ENCODE measurements around the gene RBM19.

The RBM19 gene

DNA sequence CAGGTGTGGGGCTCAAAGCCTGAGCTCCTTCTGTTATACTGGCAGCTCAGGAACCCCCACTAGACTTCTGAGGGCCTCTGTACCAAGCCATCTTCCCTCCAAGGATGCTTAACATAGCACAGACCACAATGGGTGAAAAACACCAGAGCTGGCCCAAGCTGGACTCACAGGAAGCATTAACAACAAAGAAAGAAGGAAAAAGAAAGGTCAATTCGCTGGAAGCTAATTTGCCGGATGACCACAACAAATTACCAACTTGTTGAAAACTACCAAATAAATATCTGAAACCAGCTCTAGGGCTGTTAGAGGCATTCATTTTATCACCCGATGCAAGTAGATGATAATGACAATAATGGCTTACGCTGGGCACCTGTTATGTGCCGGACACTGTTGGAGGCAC, 48.7 kb downstream of the RBM19 start:
- no peaks in the 10 kb centered on the region for H3K9me3 ChIP-seq (ENCODE audit: control insufficient read depth, low read length)
- peaks cover 4% of the 10 kb centered on the region for H3K36me3 ChIP-seq (ENCODE audit: control insufficient read depth, insufficient read depth, low read length)
- H3K27ac ChIP-seq (ENCODE audit: insufficient read depth, low read depth, low read length, poor library complexity, severe bottlenecking), result no peak overlapping the region
- H3K4me3 ChIP-seq (ENCODE audit: insufficient read depth, low read depth, low read length), result no peak overlapping the region
- no peaks in the 10 kb centered on the region for H3K27me3 ChIP-seq (ENCODE audit: control insufficient read depth, insufficient read depth, low read length, poor library complexity, severe bottlenecking)
- H3K4me1 ChIP-seq (ENCODE audit: control insufficient read depth, insufficient read depth, low read length), result peaks cover 9% of the 10 kb centered on the region
- WGBS, 2 experiments, result 97% methylated on average over 4 to 5 of the region's 5 CpGs

GRCh38 chr12:113914806-113915205, 51.3 kb downstream of the RBM19 start:
- Histone ChIP-seq H3K36me3 (ENCODE audit: control insufficient read depth, insufficient read depth, low read length) (no peaks in the 10 kb centered on the region), H3K9me3 (ENCODE audit: control insufficient read depth, low read length) (no peaks in the 10 kb centered on the region), H3K4me1 (ENCODE audit: control insufficient read depth, insufficient read depth, low read length) (peaks cover 13% of the 10 kb centered on the region), H3K27ac (ENCODE audit: insufficient read depth, low read depth, low read length, poor library complexity, severe bottlenecking) (no peak overlapping the region), H3K27me3 (ENCODE audit: control insufficient read depth, insufficient read depth, low read length, poor library complexity, severe bottlenecking) (no peaks in the 10 kb centered on the region), H3K4me3 (ENCODE audit: insufficient read depth, low read depth, low read length) (no peak overlapping the region)
- 95 to 96% methylated on average over 13 of the region's 13 CpGs for WGBS, 2 experiments

DNA sequence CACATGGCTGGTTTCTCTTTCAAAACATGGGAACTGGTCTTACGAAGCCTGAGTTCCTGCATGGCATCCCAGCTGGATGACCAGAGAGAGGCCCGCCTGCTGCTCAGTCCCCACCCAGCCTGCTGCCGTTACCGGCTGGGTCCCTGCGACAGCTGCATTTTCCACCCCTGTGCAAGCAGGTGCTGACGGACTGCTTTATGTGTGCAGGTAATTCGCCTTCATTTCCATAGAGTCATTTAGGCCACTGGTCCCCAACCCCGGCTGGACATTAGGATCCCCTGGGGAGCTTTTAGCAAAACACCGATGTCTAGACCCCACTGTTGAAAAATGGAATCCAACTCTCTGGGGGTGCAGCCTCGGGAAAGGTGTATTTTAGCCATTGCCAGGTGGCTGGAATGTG, 51.9 kb downstream of the RBM19 start:
- 91% methylated on average over 10 of the region's 10 CpGs for WGBS, 2 experiments
- Histone ChIP-seq H3K9me3 (ENCODE audit: control insufficient read depth, low read length) (no peaks in the 10 kb centered on the region), H3K4me3 (ENCODE audit: insufficient read depth, low read depth, low read length) (no peak overlapping the region), H3K27ac (ENCODE audit: insufficient read depth, low read depth, low read length, poor library complexity, severe bottlenecking) (no peak overlapping the region), H3K36me3 (ENCODE audit: control insufficient read depth, insufficient read depth, low read length) (no peaks in the 10 kb centered on the region), H3K27me3 (ENCODE audit: control insufficient read depth, insufficient read depth, low read length, poor library complexity, severe bottlenecking) (no peaks in the 10 kb centered on the region), H3K4me1 (ENCODE audit: control insufficient read depth, insufficient read depth, low read length) (peaks cover 13% of the 10 kb centered on the region)

DNA sequence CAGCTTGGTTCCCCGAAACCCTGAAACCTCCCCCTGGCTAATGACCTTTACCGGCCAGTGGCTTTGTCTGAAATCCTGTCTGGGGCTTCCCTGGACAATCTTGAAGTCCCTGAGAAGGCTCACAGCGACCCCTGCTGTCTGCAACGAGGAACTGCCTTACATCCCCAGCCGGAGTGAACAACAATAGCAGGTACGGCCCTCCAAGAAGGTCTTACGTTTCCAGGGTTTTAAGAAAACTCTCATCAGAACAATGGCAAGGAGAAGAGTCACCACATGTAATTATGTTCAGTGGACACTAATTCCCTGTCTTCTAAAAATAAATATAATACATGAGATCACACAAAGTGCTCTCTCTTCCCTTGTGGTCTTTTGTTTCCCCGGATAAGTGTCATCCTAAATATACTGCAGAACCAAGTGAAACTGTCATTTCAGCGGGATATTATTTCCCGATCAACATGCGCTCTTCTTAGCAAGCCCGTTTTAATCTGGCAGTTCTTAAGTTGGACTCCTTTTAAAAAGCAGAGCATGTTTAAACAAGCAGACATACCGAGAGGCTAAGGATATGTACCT, 53.3 kb downstream of the RBM19 start:
- H3K27ac ChIP-seq (ENCODE audit: insufficient read depth, low read depth, low read length, poor library complexity, severe bottlenecking), result no peak overlapping the region
- WGBS, 2 experiments, result 46 to 47% methylated on average over 13 of the region's 13 CpGs
- no peaks in the 10 kb centered on the region for H3K27me3 ChIP-seq (ENCODE audit: control insufficient read depth, insufficient read depth, low read length, poor library complexity, severe bottlenecking)
- H3K36me3 ChIP-seq (ENCODE audit: control insufficient read depth, insufficient read depth, low read length), result no peaks in the 10 kb centered on the region
- peaks cover 13% of the 10 kb centered on the region for H3K4me1 ChIP-seq (ENCODE audit: control insufficient read depth, insufficient read depth, low read length)
- H3K4me3 ChIP-seq (ENCODE audit: insufficient read depth, low read depth, low read length), result no peak overlapping the region
- no peaks in the 10 kb centered on the region for H3K9me3 ChIP-seq (ENCODE audit: control insufficient read depth, low read length)

GRCh38 chr12:113911971-113912759, 54.0 kb downstream of the RBM19 start:
- no peak overlapping the region for H3K4me3 ChIP-seq (ENCODE audit: insufficient read depth, low read depth, low read length)
- peaks cover 13% of the 10 kb centered on the region for H3K4me1 ChIP-seq (ENCODE audit: control insufficient read depth, insufficient read depth, low read length)
- no peaks in the 10 kb centered on the region for H3K36me3 ChIP-seq (ENCODE audit: control insufficient read depth, insufficient read depth, low read length)
- no peaks in the 10 kb centered on the region for H3K9me3 ChIP-seq (ENCODE audit: control insufficient read depth, low read length)
- WGBS, 2 experiments, result 93 to 96% methylated on average over 14 of the region's 14 CpGs
- no peaks in the 10 kb centered on the region for H3K27me3 ChIP-seq (ENCODE audit: control insufficient read depth, insufficient read depth, low read length, poor library complexity, severe bottlenecking)
- no peak overlapping the region for H3K27ac ChIP-seq (ENCODE audit: insufficient read depth, low read depth, low read length, poor library complexity, severe bottlenecking)

- 74 to 77% methylated on average over 5 to 6 of the region's 6 CpGs for WGBS, 2 experiments
- Histone ChIP-seq H3K4me3 (ENCODE audit: insufficient read depth, low read depth, low read length) (no peak overlapping the region), H3K27ac (ENCODE audit: insufficient read depth, low read depth, low read length, poor library complexity, severe bottlenecking) (no peak overlapping the region)
These were observed 55.3 kb downstream of the RBM19 start for GRCh38 chr12:113910751-113911272.

DNA sequence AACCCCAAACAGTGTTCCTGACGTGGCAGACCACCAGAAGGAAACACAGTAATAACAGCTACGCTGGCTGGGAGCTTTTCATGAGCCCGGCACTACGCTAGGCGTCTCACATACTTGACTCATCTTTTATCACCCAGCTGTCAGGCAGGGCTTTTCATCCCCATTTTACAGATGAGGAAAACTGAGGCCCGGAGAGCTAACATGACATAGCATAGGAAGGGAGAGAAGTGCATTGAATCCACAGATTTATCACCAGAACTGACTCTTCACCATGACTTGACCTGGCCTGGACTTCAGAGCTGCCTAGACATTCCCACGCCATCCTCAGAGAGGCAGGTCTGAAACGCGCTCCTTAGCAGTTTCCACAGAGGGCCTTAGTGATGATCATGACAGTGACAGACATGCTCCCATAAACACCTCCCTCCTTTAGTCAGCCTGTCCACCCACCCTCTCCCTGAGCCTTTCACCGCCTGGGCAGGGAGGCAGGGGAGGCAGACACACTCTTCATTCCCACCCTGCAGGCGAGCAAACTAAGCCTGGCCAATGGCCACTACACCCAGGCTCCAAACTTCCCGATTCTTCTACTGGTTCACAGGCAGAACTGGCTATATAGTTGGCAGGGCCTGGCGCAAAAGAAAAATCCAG, 56.2 kb downstream of the RBM19 start:
- H3K4me1 ChIP-seq (ENCODE audit: control insufficient read depth, insufficient read depth, low read length), result peaks cover 13% of the 10 kb centered on the region
- 95% methylated on average over 13 of the region's 13 CpGs for WGBS, 2 experiments
- H3K9me3 ChIP-seq (ENCODE audit: control insufficient read depth, low read length), result no peaks in the 10 kb centered on the region
- H3K27ac ChIP-seq (ENCODE audit: insufficient read depth, low read depth, low read length, poor library complexity, severe bottlenecking), result no peak overlapping the region
- H3K4me3 ChIP-seq (ENCODE audit: insufficient read depth, low read depth, low read length), result no peak overlapping the region
- H3K27me3 ChIP-seq (ENCODE audit: control insufficient read depth, insufficient read depth, low read length, poor library complexity, severe bottlenecking), result no peaks in the 10 kb centered on the region
- no peaks in the 10 kb centered on the region for H3K36me3 ChIP-seq (ENCODE audit: control insufficient read depth, insufficient read depth, low read length)

More at GRCh38 chr12:113910751-113911272, 55.3 kb downstream of the RBM19 start:
- no peaks in the 10 kb centered on the region for H3K27me3 ChIP-seq (ENCODE audit: control insufficient read depth, insufficient read depth, low read length, poor library complexity, severe bottlenecking)
- no peaks in the 10 kb centered on the region for H3K9me3 ChIP-seq (ENCODE audit: control insufficient read depth, low read length)
- H3K36me3 ChIP-seq (ENCODE audit: control insufficient read depth, insufficient read depth, low read length), result no peaks in the 10 kb centered on the region
- H3K4me1 ChIP-seq (ENCODE audit: control insufficient read depth, insufficient read depth, low read length), result peaks cover 13% of the 10 kb centered on the region

GRCh38 chr12:113908584-113909100, 57.5 kb downstream of the RBM19 start:
- WGBS, 2 experiments, result 88 to 95% methylated on average over 6 of the region's 6 CpGs
- H3K4me3 ChIP-seq (ENCODE audit: insufficient read depth, low read depth, low read length), result no peak overlapping the region
- H3K4me1 ChIP-seq (ENCODE audit: control insufficient read depth, insufficient read depth, low read length), result peaks cover 12% of the 10 kb centered on the region
- H3K27me3 ChIP-seq (ENCODE audit: control insufficient read depth, insufficient read depth, low read length, poor library complexity, severe bottlenecking), result no peaks in the 10 kb centered on the region
- no peak overlapping the region for H3K27ac ChIP-seq (ENCODE audit: insufficient read depth, low read depth, low read length, poor library complexity, severe bottlenecking)
- no peaks in the 10 kb centered on the region for H3K9me3 ChIP-seq (ENCODE audit: control insufficient read depth, low read length)
- H3K36me3 ChIP-seq (ENCODE audit: control insufficient read depth, insufficient read depth, low read length), result no peaks in the 10 kb centered on the region

DNA sequence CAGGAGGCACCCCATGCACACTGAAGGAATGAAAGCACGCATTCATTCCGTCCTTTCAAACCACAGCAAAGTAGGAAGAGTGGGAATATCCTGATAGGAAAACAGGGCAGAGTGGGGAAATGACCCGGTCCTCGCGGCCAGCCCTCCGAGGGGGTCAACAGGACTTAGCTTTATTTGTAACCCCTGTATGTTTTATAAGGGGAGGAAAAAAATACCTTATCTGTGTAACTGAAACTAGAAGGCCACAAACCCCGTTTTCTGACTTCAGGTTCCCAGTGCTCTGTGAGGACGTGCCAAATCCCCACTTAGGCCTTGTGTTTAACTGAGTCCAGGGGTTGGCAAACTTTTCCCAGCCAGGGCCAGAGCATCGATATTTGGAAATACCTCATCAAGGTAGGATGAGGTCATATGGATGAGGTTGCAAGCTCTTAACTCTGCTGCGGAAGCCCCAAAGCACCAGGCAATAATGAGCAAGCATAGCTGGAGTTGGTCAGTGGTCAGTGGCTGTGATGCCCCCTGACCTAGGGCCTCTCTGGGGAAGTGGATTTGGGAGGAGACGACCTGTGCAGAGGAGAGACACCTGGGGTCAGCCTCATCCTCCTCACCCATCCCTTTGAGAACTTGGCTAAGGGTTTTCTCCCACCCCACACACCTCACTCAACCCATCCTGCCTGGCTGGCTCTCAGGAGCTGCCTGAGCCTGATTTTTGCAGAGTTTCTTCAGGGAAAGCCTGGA, 58.5 kb downstream of the RBM19 start:
- H3K36me3 ChIP-seq (ENCODE audit: control insufficient read depth, insufficient read depth, low read length), result no peaks in the 10 kb centered on the region
- peaks cover 5% of the 10 kb centered on the region for H3K4me1 ChIP-seq (ENCODE audit: control insufficient read depth, insufficient read depth, low read length)
- no peak overlapping the region for H3K27ac ChIP-seq (ENCODE audit: insufficient read depth, low read depth, low read length, poor library complexity, severe bottlenecking)
- no peaks in the 10 kb centered on the region for H3K27me3 ChIP-seq (ENCODE audit: control insufficient read depth, insufficient read depth, low read length, poor library complexity, severe bottlenecking)
- H3K4me3 ChIP-seq (ENCODE audit: insufficient read depth, low read depth, low read length), result no peak overlapping the region
- no peaks in the 10 kb centered on the region for H3K9me3 ChIP-seq (ENCODE audit: control insufficient read depth, low read length)
- WGBS, 2 experiments, result 94 to 95% methylated on average over 11 of the region's 11 CpGs
